Measurements from ENCODE around the gene ANKRD23.
A peak's percentile ranks its signal among the peaks of the same experiment; 100 is the strongest.

The ANKRD23 gene

GRCh38 chr2:96792772-96793749 lies 50.8 kb downstream of the ANKRD23 start:
- no peak for DNase-seq

GRCh38 chr2:96789245-96789617 lies 54.6 kb downstream of the ANKRD23 start:
- no peak for DNase-seq

- peak in 1 of 2 donors; percentile 22 for DNase-seq
These were observed 55.2 kb downstream of the ANKRD23 start for GRCh38 chr2:96788442-96789244.
